PC-9 (cell line): ENCODE results near the gene COPS6. TPM values are rescaled to one million over a fixed set of nuclear protein-coding genes. Genes with fewer than 3 reads are reported as not detected.

Experiments used
- BruUV-seq: library from RNA; stranded (reverse); fragments of 400-500 nt; replicated peaks from 2 replicates; lab custom pipeline; 2021; lab: Mats Ljungman, UMichigan
- CTCF ChIA-PET: fragments of 300-600 bp; sonication (Branson Sonifier 250); formaldehyde crosslinking; loops from one replicate; lab custom pipeline; 2022; ENCODE audit warnings: antibody characterized with exemption; lab: Charles Lee
- POLR2A ChIA-PET: fragments of 300-600 bp; sonication (Branson Sonifier 250); formaldehyde crosslinking; loops from one replicate; lab custom pipeline; 2022; ENCODE audit warnings: antibody characterized with exemption; ENCODE audit not compliant: unreplicated experiment; lab: Charles Lee
- DNase-seq, 2 experiments: peaks; one replicate each; pipeline versions ENCODE4 v3.0.0 to v3.0.0-alpha.2; 2015 to 2022; ENCODE audit warnings: mixed read lengths in 1 of 2
- H2AFZ ChIP-seq: fragments of 200-600 bp; sonication (generic); 2 replicates; pipeline ENCODE4 v1.8.1; 2017; ENCODE audit warnings: antibody characterized with exemption
- H3F3A ChIP-seq: fragments of 200-600 bp; sonication (generic); 2 replicates; pipeline ENCODE4 v1.8.1; 2017; ENCODE audit warnings: antibody characterized with exemption, mild to moderate bottlenecking, low read depth; ENCODE audit not compliant: insufficient read depth
- H3K27ac ChIP-seq: fragments of 200-600 bp; sonication (generic); 2 replicates; pipeline ENCODE4 v1.6.1; 2016; ENCODE audit warnings: mixed run types
- H3K27me3 ChIP-seq: fragments of 200-600 bp; sonication (generic); 2 replicates; pipeline ENCODE4 v1.6.1; 2016; ENCODE audit warnings: low read depth, mixed run types; ENCODE audit not compliant: insufficient read depth
- H3K36me3 ChIP-seq: fragments of 200-600 bp; sonication (generic); 2 replicates; pipeline ENCODE4 v1.6.1; 2016; ENCODE audit warnings: low read depth, mixed run types
- H3K4me1 ChIP-seq: fragments of 200-600 bp; sonication (generic); replicated peaks from 2 replicates; pipeline ENCODE4 v1.6.1; 2016; ENCODE audit warnings: mixed run types; ENCODE audit not compliant: insufficient read depth
- H3K4me2 ChIP-seq: fragments of 200-600 bp; sonication (generic); 2 replicates; pipeline ENCODE4 v1.6.1; 2017; ENCODE audit warnings: mixed run types
- H3K4me3 ChIP-seq: fragments of 200-600 bp; sonication (generic); 2 replicates; pipeline ENCODE4 v1.6.1; 2016; ENCODE audit warnings: mixed run types
- H3K79me2 ChIP-seq: fragments of 200-600 bp; sonication (generic); 2 replicates; pipeline ENCODE4 v1.6.1; 2017; ENCODE audit warnings: low read depth, mixed run types
- H3K9me2 ChIP-seq: fragments of 200-600 bp; sonication (generic); 2 replicates; pipeline ENCODE4 v1.8.1; 2017; ENCODE audit warnings: mild to moderate bottlenecking; ENCODE audit not compliant: insufficient read depth
- H3K9me3 ChIP-seq: fragments of 200-600 bp; sonication (generic); 2 replicates; pipeline ENCODE4 v1.8.1; 2016; ENCODE audit warnings: low read depth; ENCODE audit not compliant: insufficient read depth
- H4K20me1 ChIP-seq: fragments of 200-600 bp; sonication (generic); 2 replicates; pipeline ENCODE4 v1.8.1; 2017; ENCODE audit not compliant: insufficient read depth
- CTCF ChIP-seq: fragments of 200-600 bp; sonication (generic); conservative IDR thresholded peaks from 2 replicates; pipeline ENCODE4 v1.6.1; 2017; ENCODE audit warnings: mixed run types, antibody characterized with exemption, mild to moderate bottlenecking, moderate library complexity
- EZH2 ChIP-seq: fragments of 200-600 bp; sonication (generic); IDR thresholded peaks from 2 replicates; pipeline ENCODE4 v1.8.0; 2017; ENCODE audit warnings: antibody characterized with exemption, low read depth
- intact Hi-C: fragments of 100-400 bp; cut with micrococcal nuclease; formaldehyde crosslinking; loops from one replicate; pipeline ENCODE4 v1.10.0; 2022; ENCODE audit not compliant: unreplicated experiment
- total RNA-seq: library from RNA; stranded (reverse); gene quantifications from 2 replicates; pipeline ENCODE4 v1.2.3, GENCODE V29; 2021

The COPS6 gene
- total RNA-seq, 1 experiment from 2014 or later = 145 TPM

DNA sequence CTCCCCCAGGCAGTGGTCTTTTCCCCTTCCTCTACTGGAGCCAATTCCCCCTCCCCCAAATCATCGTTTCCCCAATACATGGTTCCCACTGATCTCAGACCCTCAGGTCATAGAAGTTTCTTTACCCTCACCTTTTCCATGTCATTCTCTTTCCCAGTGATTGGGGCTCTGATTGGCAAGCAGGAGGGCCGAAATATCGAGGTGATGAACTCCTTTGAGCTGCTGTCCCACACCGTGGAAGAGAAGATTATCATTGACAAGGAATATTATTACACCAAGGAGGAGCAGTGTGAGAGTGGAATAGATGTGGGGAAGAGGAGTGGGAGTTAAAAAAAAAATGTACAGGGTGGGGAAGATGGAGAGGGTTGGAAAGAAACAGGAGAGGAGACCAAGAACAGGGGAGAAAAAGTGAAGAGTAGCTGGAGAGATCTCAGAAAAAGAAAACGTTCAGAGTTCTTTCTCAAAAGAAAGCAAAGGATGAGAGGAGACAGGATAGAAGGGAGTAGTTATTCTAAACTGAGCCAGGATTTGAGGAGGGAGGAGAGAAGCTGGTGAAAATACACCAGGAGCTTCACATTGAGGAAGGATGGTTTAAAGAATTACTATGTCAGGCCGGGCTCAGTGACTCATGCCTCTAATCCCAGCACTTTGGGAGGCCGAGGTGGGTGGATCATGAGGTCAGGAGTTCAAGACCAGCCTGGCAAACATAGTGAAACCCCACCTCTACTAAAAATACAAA, 858 bp downstream of the COPS6 start:
- POLR2A ChIA-PET = interaction anchor here (0.5 to 0.6 kb wide), 2 partner anchors 44 to 70 kb away, joined by 3 to 4 read pairs; no protein-coding TSS in a partner anchor
- H3K27me3 ChIP-seq = no peaks in the 10 kb centered on the region
- H3F3A ChIP-seq = peaks cover 65% of the 10 kb centered on the region
- peaks cover 11% of the 10 kb centered on the region for H3K36me3 ChIP-seq
- H3K4me2 ChIP-seq = peak overlapping the region; percentile 97
- CTCF ChIA-PET = interaction anchor here (0.6 kb wide), 1 partner anchor 45 kb away, joined by 17 read pairs; no protein-coding TSS in a partner anchor
- H4K20me1 ChIP-seq = peaks cover 8% of the 10 kb centered on the region; the same call in 1 of the 2 replicates
- no peaks in the 10 kb centered on the region for H3K9me2 ChIP-seq
- H2AFZ ChIP-seq = peak overlapping the region; percentile 87
- no TSS peak for BruUV-seq
- peaks cover 26% of the 10 kb centered on the region for H3K4me1 ChIP-seq
- TF ChIP-seq EZH2 (no peak), CTCF (no peak)
- peak overlapping the region; percentile 62 for H3K27ac ChIP-seq
- intact Hi-C loops = no loop called here
- H3K4me3 ChIP-seq = peak overlapping the region; percentile 86
- DNase-seq = no peak
- no peaks in the 10 kb centered on the region for H3K9me3 ChIP-seq
- peaks cover 7% of the 10 kb centered on the region; the same call in 1 of the 2 replicates for H3K79me2 ChIP-seq

DNA sequence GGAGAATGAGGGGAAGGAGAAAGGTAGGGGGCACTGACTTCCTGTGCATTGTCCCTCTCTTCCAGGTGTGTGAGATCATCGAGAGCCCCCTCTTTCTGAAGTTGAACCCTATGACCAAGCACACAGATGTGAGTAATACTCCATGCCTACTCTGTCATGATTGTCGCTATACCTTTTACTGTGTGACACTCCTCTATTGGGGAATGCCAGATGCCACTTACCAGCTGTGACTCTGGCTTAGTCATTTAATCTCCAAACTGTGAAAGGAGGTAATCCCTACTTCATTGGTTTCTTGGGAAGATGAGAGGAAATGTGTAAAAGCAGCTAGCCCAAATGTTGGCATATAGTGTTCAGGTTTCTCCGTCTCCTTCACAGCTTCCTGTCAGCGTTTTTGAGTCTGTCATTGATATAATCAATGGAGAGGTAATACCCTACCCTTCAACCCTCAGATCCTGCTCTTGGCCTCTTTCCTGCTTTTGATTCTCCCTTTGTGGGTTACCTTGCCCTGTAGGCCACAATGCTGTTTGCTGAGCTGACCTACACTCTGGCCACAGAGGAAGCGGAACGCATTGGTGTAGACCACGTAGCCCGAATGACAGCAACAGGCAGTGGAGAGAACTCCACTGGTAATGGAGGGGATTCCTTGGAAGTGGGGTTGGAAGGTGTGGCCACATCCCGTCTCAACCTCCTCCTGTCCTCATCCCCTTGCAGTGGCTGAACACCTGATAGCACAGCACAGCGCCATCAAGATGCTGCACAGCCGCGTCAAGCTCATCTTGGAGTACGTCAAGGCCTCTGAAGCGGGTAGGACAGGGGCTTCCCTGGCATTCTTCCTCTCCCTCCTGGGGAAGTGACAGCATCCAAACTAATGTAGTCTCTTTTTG, 2.0 kb downstream of the COPS6 start:
- Histone ChIP-seq H4K20me1 (peaks cover 16% of the 10 kb centered on the region; the same call in 1 of the 2 replicates), H3K9me3 (no peaks in the 10 kb centered on the region), H3K4me3 (no peak overlapping the region), H3K27me3 (no peaks in the 10 kb centered on the region), H3F3A (peaks cover 76% of the 10 kb centered on the region), H2AFZ (no peak overlapping the region), H3K4me1 (peaks cover 26% of the 10 kb centered on the region), H3K79me2 (peaks cover 7% of the 10 kb centered on the region; the same call in 1 of the 2 replicates), H3K4me2 (peak overlapping the region; percentile 97; the same call in 1 of the 2 replicates), H3K27ac (no peak overlapping the region), H3K36me3 (peaks cover 17% of the 10 kb centered on the region), H3K9me2 (no peaks in the 10 kb centered on the region)
- ChIA-PET CTCF (no interaction called here), POLR2A (interaction anchor here (0.5 kb wide), 1 partner anchor 8 kb away, joined by 5 read pairs; no protein-coding TSS in a partner anchor)
- DNase-seq = no peak
- no TSS peak for BruUV-seq
- TF ChIP-seq CTCF (no peak), EZH2 (no peak)
- intact Hi-C loops = no loop called here
